ENCODE data around the gene NSL1. TPM values are rescaled to one million over a fixed set of nuclear protein-coding genes. Genes with fewer than 3 reads are reported as not detected.
"Not testable (repeated sequence)": the region's sequence is repeated elsewhere in the genome, so short reads cannot be mapped to it uniquely, and the experiment has no call there.

The NSL1 gene
- total RNA-seq, 1 donor from 2014 or later = 42.1 TPM

DNA sequence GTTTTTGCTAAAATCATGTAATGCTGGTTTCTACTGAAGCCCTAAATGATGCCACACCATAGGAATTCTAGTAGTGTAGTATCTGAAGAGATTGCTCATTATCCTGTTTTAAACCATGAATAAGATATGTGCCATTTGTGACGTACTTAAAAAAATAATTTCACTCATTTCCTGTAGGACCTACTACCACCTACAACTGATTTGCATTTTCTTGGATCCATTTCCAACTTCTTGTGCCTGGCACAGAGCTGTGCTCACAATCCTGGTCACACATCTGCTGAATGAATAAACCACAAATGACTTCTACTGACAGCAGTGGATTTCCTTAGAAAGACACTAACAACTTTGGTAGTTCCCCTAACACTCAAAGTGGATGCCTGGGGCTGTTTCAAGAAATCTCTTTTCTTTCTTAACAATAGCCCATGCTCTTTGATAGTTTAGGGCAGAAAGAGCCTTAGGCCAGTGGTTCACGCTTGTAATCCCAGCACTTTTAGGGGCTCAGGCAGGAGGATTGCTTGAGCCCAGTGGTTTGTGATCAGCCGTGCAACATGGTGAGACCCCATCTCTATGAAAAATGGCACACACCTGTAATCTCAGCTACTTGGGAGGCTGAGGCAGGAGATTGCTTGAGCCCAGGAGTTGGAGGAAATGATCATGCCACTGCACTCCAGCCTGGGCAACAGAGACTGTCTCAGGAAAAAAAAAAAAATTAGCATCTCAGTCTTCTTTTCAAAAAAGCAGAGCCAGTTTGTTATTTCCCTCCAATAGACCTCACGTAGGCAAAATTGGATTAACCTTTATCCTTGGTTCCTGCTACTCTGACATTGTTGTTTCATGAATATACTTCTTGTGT lies 78.9 kb downstream of the NSL1 start:
- Mint-ChIP-seq H3K36me3 (no peaks in the 10 kb centered on the region), H3K9me3 (no peaks in the 10 kb centered on the region), H3K4me1 (ENCODE audit: unreplicated experiment) (no peaks in the 10 kb centered on the region), H3K4me3 (no peak overlapping the region), H3K27ac (no peak overlapping the region), H3K27me3 (peaks cover 21% of the 10 kb centered on the region)
- no peak for DNase-seq (ENCODE audit: extremely low spot score, unreplicated experiment)
- TF ChIP-seq, protein P1, sequence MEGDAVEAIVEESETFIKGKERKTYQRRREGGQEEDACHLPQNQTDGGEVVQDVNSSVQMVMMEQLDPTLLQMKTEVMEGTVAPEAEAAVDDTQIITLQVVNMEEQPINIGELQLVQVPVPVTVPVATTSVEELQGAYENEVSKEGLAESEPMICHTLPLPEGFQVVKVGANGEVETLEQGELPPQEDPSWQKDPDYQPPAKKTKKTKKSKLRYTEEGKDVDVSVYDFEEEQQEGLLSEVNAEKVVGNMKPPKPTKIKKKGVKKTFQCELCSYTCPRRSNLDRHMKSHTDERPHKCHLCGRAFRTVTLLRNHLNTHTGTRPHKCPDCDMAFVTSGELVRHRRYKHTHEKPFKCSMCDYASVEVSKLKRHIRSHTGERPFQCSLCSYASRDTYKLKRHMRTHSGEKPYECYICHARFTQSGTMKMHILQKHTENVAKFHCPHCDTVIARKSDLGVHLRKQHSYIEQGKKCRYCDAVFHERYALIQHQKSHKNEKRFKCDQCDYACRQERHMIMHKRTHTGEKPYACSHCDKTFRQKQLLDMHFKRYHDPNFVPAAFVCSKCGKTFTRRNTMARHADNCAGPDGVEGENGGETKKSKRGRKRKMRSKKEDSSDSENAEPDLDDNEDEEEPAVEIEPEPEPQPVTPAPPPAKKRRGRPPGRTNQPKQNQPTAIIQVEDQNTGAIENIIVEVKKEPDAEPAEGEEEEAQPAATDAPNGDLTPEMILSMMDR (conservative IDR thresholded peaks at IDR 0.05) = no peak

DNA sequence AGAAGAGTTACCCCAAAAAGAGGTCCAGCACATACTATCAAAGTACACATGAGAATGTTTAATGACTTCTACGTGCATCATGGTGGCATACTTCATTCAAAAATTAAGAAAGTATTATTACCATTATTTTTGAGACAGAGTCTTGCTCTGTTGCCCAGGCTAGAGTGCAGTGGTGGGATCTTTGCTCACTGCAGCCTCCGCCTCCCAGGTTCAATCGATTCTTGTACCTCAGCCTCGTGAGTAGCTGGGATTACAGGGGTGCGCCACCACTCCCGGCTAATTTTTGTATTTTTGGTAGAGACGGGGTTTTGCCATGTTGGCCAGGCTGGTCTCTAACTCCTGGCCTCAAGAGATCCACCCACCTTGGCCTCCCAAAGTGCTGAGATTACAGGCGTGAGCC lies 79.6 kb downstream of the NSL1 start:
- H3K9me3 Mint-ChIP-seq, H3K27ac Mint-ChIP-seq: not testable (repeated sequence)

DNA sequence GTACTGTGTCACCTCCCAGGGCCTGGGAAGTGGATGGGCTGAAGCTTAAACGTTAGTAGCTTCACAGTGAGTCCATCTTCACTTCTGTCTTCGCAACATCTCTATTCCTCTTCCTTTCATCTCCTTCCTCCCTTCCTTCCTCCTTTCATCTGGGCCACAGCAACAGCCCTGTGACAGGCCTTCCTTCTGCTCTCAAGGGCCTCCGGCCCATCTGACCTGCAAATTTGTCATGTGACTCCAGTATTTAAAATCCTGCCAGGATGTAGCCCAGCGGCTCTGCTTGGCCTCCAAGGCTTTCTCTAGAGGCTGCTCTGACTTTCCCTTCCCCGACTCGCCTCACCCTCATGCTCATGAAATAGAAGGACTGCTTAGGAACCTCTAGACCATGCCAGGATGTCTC lies 81.0 kb downstream of the NSL1 start:
- Mint-ChIP-seq H3K4me3 (no peak overlapping the region), H3K9me3 (no peaks in the 10 kb centered on the region), H3K36me3 (no peaks in the 10 kb centered on the region), H3K4me1 (ENCODE audit: unreplicated experiment) (no peaks in the 10 kb centered on the region), H3K27me3 (peaks cover 13% of the 10 kb centered on the region), H3K27ac (no peak overlapping the region)
- TF ChIP-seq, protein P1 (conservative IDR thresholded peaks at IDR 0.05) = no peak
- DNase-seq (ENCODE audit: extremely low spot score, unreplicated experiment) = no peak

More for the DNA sequence above, 79.6 kb downstream of the NSL1 start:
- not testable (repeated sequence) for H3K4me3 Mint-ChIP-seq; H3K4me1 Mint-ChIP-seq (ENCODE audit: unreplicated experiment); H3K36me3 Mint-ChIP-seq; DNase-seq (ENCODE audit: extremely low spot score, unreplicated experiment)
- peaks cover 21% of the 10 kb centered on the region for H3K27me3 Mint-ChIP-seq

DNA sequence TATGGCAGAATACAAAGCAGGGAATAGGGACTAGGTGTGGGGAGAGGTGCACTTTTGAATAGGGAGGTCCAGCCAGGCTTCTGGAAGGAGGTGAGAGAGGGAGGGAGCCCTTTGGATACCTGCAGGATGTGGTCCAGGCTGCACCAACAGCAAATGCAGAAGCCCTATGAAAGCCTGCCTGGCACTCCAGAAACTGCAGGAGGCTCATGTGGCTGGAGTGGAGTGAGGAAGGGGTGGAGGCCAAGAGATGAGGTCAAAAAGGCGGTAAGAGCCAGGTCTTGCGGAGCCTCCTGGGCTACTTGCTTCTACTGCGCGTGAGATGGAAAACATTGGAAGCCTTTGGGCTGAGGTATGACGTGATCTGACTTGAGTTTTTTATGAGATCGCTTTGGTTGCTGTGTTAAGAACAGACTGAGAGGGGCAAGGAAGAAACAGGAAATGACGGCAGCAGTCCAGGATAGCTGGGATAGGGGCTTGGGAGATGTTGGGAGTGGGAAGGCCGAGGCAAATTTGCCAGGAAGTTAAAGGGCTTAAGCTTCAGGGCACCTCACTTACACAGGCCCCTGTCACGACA lies 87.5 kb downstream of the NSL1 start:
- Mint-ChIP-seq H3K4me1 (ENCODE audit: unreplicated experiment) (no peaks in the 10 kb centered on the region), H3K4me3 (no peak overlapping the region), H3K27ac (no peak overlapping the region), H3K9me3 (no peaks in the 10 kb centered on the region), H3K36me3 (no peaks in the 10 kb centered on the region), H3K27me3 (peaks cover 44% of the 10 kb centered on the region)
- peak; percentile 16 for DNase-seq (ENCODE audit: extremely low spot score, unreplicated experiment)
- TF ChIP-seq, protein P1 (conservative IDR thresholded peaks at IDR 0.05) = no peak

DNA sequence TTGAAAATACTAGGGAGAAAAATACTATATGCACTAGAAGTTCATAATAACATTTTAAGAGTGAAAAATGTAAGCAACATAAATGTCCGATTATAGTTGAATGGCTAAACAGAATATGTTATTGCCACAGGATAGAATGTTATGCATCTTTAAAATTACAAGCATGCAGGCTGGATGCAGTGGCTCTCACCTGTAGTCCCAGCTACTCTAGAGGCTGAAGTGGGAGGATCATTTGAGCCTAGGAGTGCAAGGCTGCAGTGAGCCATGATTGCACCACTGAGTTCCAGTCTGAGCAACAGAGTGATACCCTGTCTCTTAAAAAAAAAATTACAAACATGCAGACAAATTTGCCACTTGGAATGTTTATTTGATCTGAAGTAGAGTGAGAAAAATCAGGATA lies 88.9 kb downstream of the NSL1 start:
- TF ChIP-seq, protein P1 (conservative IDR thresholded peaks at IDR 0.05) = no peak
- H3K4me3 Mint-ChIP-seq = no peak overlapping the region
- DNase-seq (ENCODE audit: extremely low spot score, unreplicated experiment) = peak; percentile 7
- no peak overlapping the region for H3K27ac Mint-ChIP-seq
- H3K27me3 Mint-ChIP-seq = peaks cover 57% of the 10 kb centered on the region
- H3K9me3 Mint-ChIP-seq = no peaks in the 10 kb centered on the region
- no peaks in the 10 kb centered on the region for H3K4me1 Mint-ChIP-seq (ENCODE audit: unreplicated experiment)
- H3K36me3 Mint-ChIP-seq = no peaks in the 10 kb centered on the region

DNA sequence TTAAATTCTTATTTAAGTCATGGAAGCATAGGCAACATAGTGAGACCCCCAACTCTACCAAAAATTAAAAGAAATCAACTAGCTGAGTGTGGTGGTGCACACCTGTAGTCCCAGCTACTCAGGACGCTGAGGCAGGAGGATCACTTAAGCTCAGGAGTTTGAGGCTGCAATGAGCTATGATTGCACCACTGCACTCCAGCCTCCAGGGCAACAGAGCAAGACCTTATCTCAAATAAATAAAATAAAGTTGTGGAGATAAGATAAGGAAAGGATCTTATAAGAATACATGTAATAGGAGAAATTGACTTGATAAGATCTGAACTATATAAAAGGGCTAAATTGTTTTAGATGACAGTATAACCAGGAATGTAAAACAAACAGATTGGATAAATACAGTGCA lies 89.7 kb downstream of the NSL1 start:
- no peaks in the 10 kb centered on the region for H3K36me3 Mint-ChIP-seq
- H3K9me3 Mint-ChIP-seq = no peaks in the 10 kb centered on the region
- H3K27me3 Mint-ChIP-seq = peaks cover 65% of the 10 kb centered on the region
- no peak overlapping the region for H3K27ac Mint-ChIP-seq
- peak; percentile 7 for DNase-seq (ENCODE audit: extremely low spot score, unreplicated experiment)
- H3K4me1 Mint-ChIP-seq (ENCODE audit: unreplicated experiment) = no peaks in the 10 kb centered on the region
- TF ChIP-seq, protein P1 (conservative IDR thresholded peaks at IDR 0.05) = peak; percentile 58
- no peak overlapping the region for H3K4me3 Mint-ChIP-seq
